ENCODE data around the gene IL33.

IL33 gene

GRCh38 chr9:6305954-6306563 is 90.5 kb downstream of the IL33 start:
- H3K27ac ChIP-seq: no peak overlapping the region

More at GRCh38 chr9:6305954-6306563, 90.5 kb downstream of the IL33 start:
- peaks cover 2% of the 10 kb centered on the region for H3K27me3 ChIP-seq (ENCODE audit: insufficient read depth, low read depth, severe bottlenecking)
- no peaks in the 10 kb centered on the region for H3K9me3 ChIP-seq (ENCODE audit: severe bottlenecking)
- no peak for DNase-seq
- TF ChIP-seq CTCF (IDR thresholded peaks at IDR 0.05; ENCODE audit: low read depth, low read length): no peak
- H3K36me3 ChIP-seq: no peaks in the 10 kb centered on the region
- no peak overlapping the region for H3K4me3 ChIP-seq (ENCODE audit: low read depth, low read length)

Measured in WERI-Rb-1 (cell line).